HG03558 (cell line): ENCODE measurements around the gene HIGD1A.
A peak's percentile ranks its signal among the peaks of the same experiment; 100 is the strongest.

ENCODE experiments used
- ATAC-seq: cut with Tn5 transposase; IDR thresholded peaks from one replicate; pipeline ENCODE4 v1.9.1; 2021; ENCODE audit warnings: moderate number of reproducible peaks; ENCODE audit not compliant: unreplicated experiment; ENCODE audit errors: extremely low read depth

HIGD1A gene

GRCh38 chr3:42804106-42804830, at the start of gene HIGD1A:
TSS of gene HIGD1A (minus strand) at chr3:42804490. CDS start at chr3:42794253, 10,237 bp downstream.
- peak; percentile 96 for ATAC-seq

- no peak for ATAC-seq
These were observed 49.5 kb upstream of the HIGD1A start for GRCh38 chr3:42853739-42854302.

GRCh38 chr3:42853056-42853455, 48.8 kb upstream of the HIGD1A start:
- no peak for ATAC-seq

GRCh38 chr3:42852441-42852840, 48.2 kb upstream of the HIGD1A start:
- no peak for ATAC-seq

GRCh38 chr3:42851228-42851834, 47.0 kb upstream of the HIGD1A start:
- ATAC-seq, result no peak

GRCh38 chr3:42850263-42850662, 46.0 kb upstream of the HIGD1A start:
- no peak for ATAC-seq

GRCh38 chr3:42849017-42849416, 44.7 kb upstream of the HIGD1A start:
- no peak for ATAC-seq

GRCh38 chr3:42847731-42848130, 43.4 kb upstream of the HIGD1A start:
- no peak for ATAC-seq

GRCh38 chr3:42846685-42847522, 42.6 kb upstream of the HIGD1A start:
- no peak for ATAC-seq

GRCh38 chr3:42844815-42845214, 40.5 kb upstream of the HIGD1A start:
- no peak for ATAC-seq

GRCh38 chr3:42844412-42844713, 40.1 kb upstream of the HIGD1A start:
- ATAC-seq, result no peak

GRCh38 chr3:42843713-42844411, 39.6 kb upstream of the HIGD1A start:
- ATAC-seq, result no peak

- no peak for ATAC-seq
These were observed 37.0 kb upstream of the HIGD1A start for GRCh38 chr3:42841332-42841731.

GRCh38 chr3:42839616-42840015, 35.3 kb upstream of the HIGD1A start:
- no peak for ATAC-seq

- no peak for ATAC-seq
These were observed 34.3 kb upstream of the HIGD1A start for GRCh38 chr3:42838571-42838970.

- ATAC-seq, result no peak
These were observed 32.1 kb upstream of the HIGD1A start for GRCh38 chr3:42836150-42837123.

GRCh38 chr3:42831321-42831713, 27.0 kb upstream of the HIGD1A start:
- peak; percentile 43 for ATAC-seq

- no peak for ATAC-seq
These were observed 26.4 kb upstream of the HIGD1A start for GRCh38 chr3:42830437-42831320.
